Right cardiac atrium (tissue), 5 donors: Measurements from ENCODE around the gene CD99. TPM values are rescaled to one million over a fixed set of nuclear protein-coding genes. Genes with fewer than 3 reads are reported as not detected.
"Not testable (repeated sequence)": the region's sequence is repeated elsewhere in the genome, so short reads cannot be mapped to it uniquely, and the experiment has no call there.

Experiments used
- ATAC-seq, 2 donors: fragments of 200-7000 bp; cut with Tn5 transposase; one replicate each; pipeline versions ENCODE4 v1.8.0 to v1.9.1; 2020; ENCODE audit warnings: moderate library complexity in 2 of 2, mild to moderate bottlenecking in 1 of 2
- DNase-seq, 3 donors: peaks; one replicate each; pipeline ENCODE4 v3.0.0-alpha.2; 2020
- H3K27ac ChIP-seq: one replicate; pipeline ENCODE4 v1.5.1; 2013; ENCODE audit warnings: mild to moderate bottlenecking, low read length, control low read depth, moderate library complexity
- H3K27me3 ChIP-seq: one replicate; pipeline ENCODE4 v1.6.1; 2013; ENCODE audit not compliant: control insufficient read depth, insufficient read depth
- H3K4me1 ChIP-seq: one replicate; pipeline ENCODE4 v1.6.1; 2013; ENCODE audit warnings: low read length; ENCODE audit not compliant: control insufficient read depth, insufficient read depth
- H3K4me3 ChIP-seq: one replicate; pipeline ENCODE4 v1.5.1; 2013; ENCODE audit warnings: low read length, control low read depth
- H3K9me3 ChIP-seq: one replicate; pipeline ENCODE4 v1.6.1; 2013; ENCODE audit warnings: low read length; ENCODE audit not compliant: control insufficient read depth
- WGBS: extraction: QIAGEN DNeasy Blood & Tissue Kit; methylation state at CpG from one replicate; pipeline ENCODE4 v1.1.7; 2013; 5-methylcytosine and 5-hydroxymethylcytosine counted together
- intact Hi-C, 4 donors: fragments of 100-400 bp; cut with DNase I; formaldehyde crosslinking; loops; one replicate each; pipeline versions ENCODE4 v1.11.0 to v1.14.0; 2022 to 2023
- polyA plus RNA-seq: library from polyadenylated mRNA; stranded (reverse); fragments of 200-250 nt; gene quantifications from one replicate; pipeline ENCODE4 v1.2.3, GENCODE V29; 2013
- total RNA-seq, 4 donors: library from RNA; stranded (reverse); fragmentation: NEBNext Ultra II Directional; extraction: Animal tissue kit (Norgen Biotek cat#: 25700); gene quantifications; one replicate each; pipeline ENCODE4 v1.2.1, GENCODE V29; 2021
- donor health status: healthy with polysubstance abuse.
- donor health status: DM: no; HTN: yes; CAD: no.
- donor health status: DM: no; HTN: no; CAD: no.
- donor health status: DM: no; HTN: yes; CAD: no; lungs with severe emphysema.
- donor health status: DM: yes; HTN: yes; CAD: no.

CD99 gene
- total and polyA plus RNA-seq, 5 donors: 230 to 387 (median 337) TPM

- H3K27me3 ChIP-seq: no peaks in the 10 kb centered on the region
- DNase-seq (no peak), ATAC-seq (no peak)
- H3K27ac ChIP-seq: no peak overlapping the region
- no peaks in the 10 kb centered on the region for H3K9me3 ChIP-seq
- intact Hi-C loops: no loop called here
- no peaks in the 10 kb centered on the region for H3K4me1 ChIP-seq
- 90% methylated on average over 9 of the region's 9 CpGs for WGBS
- no peak overlapping the region for H3K4me3 ChIP-seq
Observed at GRCh38 chrX:2733286-2733685, 42.2 kb downstream of the CD99 start.

- ATAC-seq (no peak), DNase-seq (no peak)
- WGBS: 97% methylated on average over 4 of the region's 4 CpGs
- intact Hi-C loops: no loop called here
- H3K27ac ChIP-seq: no peak overlapping the region
- H3K9me3 ChIP-seq: no peaks in the 10 kb centered on the region
- no peak overlapping the region for H3K4me3 ChIP-seq
- no peaks in the 10 kb centered on the region for H3K4me1 ChIP-seq
- H3K27me3 ChIP-seq: no peaks in the 10 kb centered on the region
Observed at GRCh38 chrX:2735270-2735669, 44.2 kb downstream of the CD99 start.

DNA sequence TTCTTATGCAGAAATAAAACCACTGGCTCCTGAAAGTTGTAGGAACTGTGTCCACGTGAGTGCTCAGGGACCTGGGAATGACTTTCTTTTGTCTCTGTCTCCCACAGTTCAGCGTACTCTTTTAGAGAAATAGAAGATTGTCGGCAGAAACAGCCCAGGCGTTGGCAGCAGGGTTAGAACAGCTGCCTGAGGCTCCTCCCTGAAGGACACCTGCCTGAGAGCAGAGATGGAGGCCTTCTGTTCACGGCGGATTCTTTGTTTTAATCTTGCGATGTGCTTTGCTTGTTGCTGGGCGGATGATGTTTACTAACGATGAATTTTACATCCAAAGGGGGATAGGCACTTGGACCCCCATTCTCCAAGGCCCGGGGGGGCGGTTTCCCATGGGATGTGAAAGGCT, 49.6 kb downstream of the CD99 start:
- Histone ChIP-seq H3K27me3 (no peaks in the 10 kb centered on the region), H3K27ac (no peak overlapping the region), H3K9me3 (no peaks in the 10 kb centered on the region), H3K4me1 (no peaks in the 10 kb centered on the region), H3K4me3 (no peak overlapping the region)
- ATAC-seq (no peak), DNase-seq (no peak)
- 95% methylated on average over 11 of the region's 11 CpGs for WGBS
- intact Hi-C loops: no loop called here

GRCh38 chrX:2741386-2741785, 50.3 kb downstream of the CD99 start:
- 100% methylated on average over 3 of the region's 3 CpGs for WGBS

DNA sequence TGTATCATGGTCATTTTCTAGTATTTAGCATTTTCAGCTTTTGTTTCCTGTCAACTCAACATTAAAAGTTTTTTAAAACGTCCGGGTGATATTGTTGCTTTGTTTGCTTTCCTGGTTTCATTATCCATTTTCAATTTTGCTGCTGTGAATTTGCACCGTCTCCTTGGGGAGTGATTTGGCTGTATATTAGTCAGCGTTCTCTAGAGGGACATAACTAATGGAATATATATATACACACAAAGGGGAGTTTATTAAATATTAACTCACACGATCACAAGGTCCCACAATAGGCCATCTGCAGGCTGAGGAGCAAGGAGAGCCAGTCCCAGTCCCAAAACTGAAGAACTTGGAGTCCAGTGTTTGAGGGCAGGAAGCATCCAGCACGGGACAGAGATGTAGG, 55.2 kb downstream of the CD99 start:
- H3K27me3 ChIP-seq, H3K27ac ChIP-seq, DNase-seq, ATAC-seq, H3K9me3 ChIP-seq, H3K4me3 ChIP-seq, H3K4me1 ChIP-seq, intact Hi-C loops: not testable (repeated sequence)
- WGBS: 44% methylated on average over 6 of the region's 6 CpGs

More at GRCh38 chrX:2741386-2741785, 50.3 kb downstream of the CD99 start:
- no peaks in the 10 kb centered on the region for H3K9me3 ChIP-seq
- no peaks in the 10 kb centered on the region for H3K27me3 ChIP-seq
- H3K4me3 ChIP-seq: no peak overlapping the region
- no peak overlapping the region for H3K27ac ChIP-seq
- intact Hi-C loops: no loop called here
- DNase-seq (no peak), ATAC-seq (no peak)
- H3K4me1 ChIP-seq: no peaks in the 10 kb centered on the region

GRCh38 chrX:2748171-2748814, 57.2 kb downstream of the CD99 start:
- no peaks in the 10 kb centered on the region for H3K9me3 ChIP-seq
- intact Hi-C loops: no loop called here
- no peak overlapping the region for H3K27ac ChIP-seq
- 76% methylated on average over 8 of the region's 8 CpGs for WGBS
- ATAC-seq: no peak
- H3K4me3 ChIP-seq: no peak overlapping the region
- no peak for DNase-seq
- H3K27me3 ChIP-seq: no peaks in the 10 kb centered on the region
- H3K4me1 ChIP-seq: peaks cover 2% of the 10 kb centered on the region

DNA sequence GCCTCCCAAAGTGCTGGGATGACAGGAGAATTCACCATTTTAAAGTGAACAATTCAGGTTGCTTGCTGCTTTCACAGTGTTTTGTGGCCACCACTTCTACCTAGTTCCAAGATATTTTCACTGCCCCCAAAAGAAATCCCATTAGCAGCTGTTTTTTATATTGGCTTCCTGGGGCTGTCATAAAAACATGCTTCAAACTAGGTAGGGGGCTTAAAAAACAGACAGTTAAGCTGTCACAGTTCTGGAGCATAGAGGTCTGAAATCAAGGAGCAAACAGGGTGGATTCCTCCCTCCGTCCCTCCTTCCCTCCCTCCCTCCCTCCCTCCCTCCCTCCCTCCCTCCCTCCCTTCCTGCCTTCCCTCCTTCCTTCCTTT, 57.7 kb downstream of the CD99 start:
- intact Hi-C loops: no loop called here
- DNase-seq (no peak), ATAC-seq (no peak)
- Histone ChIP-seq H3K27me3 (no peaks in the 10 kb centered on the region), H3K9me3 (no peaks in the 10 kb centered on the region), H3K4me1 (peaks cover 2% of the 10 kb centered on the region), H3K4me3 (no peak overlapping the region), H3K27ac (no peak overlapping the region)
- WGBS: 22% methylated on average over 1 of the region's 1 CpG

DNA sequence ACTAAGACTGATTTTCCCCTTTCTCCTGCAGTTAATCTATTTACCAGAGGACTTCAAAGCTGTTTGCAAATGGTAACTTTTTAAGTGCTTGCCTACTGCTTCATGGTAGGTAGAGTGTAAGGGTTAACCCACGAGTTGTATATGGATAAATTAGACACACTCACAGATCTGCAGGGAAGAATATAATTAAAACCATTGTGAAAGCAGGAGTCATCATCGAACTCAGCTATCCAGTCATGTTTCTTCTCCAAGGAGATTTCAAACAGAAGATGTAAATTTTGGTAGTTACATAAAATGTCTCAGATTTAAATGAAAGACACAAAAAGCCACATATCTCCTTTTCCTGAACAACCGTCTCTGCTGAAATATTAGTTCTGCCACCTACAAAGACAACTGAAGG, 60.2 kb downstream of the CD99 start:
- 58% methylated on average over 3 of the region's 3 CpGs for WGBS
- DNase-seq: no peak
- Histone ChIP-seq H3K27me3 (no peaks in the 10 kb centered on the region), H3K4me1 (peaks cover 2% of the 10 kb centered on the region), H3K9me3 (no peaks in the 10 kb centered on the region), H3K4me3 (no peak overlapping the region), H3K27ac (no peak overlapping the region)
- intact Hi-C loops: no loop called here
- no peak for ATAC-seq

DNA sequence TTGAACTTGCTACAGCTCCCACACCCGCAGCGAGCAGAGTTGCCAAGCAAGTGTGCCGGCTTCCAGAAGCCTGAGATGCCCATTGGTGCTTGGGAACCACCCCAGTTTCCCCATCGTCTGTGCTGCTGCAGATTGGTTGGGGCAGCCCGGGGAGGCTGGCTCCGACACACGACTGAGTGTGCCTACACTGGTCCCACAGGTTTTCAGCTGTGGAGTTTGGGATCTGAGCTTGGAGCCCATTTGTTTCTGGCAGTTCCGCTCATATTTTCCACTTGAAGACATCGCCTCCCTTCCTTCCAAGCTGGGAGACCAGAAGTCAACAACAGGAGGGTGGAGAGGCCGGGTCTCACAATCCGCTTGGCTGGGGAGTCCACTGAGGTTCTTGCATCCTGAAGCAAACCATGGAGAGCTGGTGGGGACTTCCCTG, 60.8 kb downstream of the CD99 start, which contains the start of gene XG:
Gene XG, plus strand, starts transcription at position 167 of the 427 bp plus-strand sequence. Its CDS starts 235 bp downstream, at position 402.
- H3K27ac ChIP-seq, intact Hi-C loops, H3K27me3 ChIP-seq, H3K4me1 ChIP-seq, H3K4me3 ChIP-seq, H3K9me3 ChIP-seq: not testable (repeated sequence)
- WGBS: 68% methylated on average over 11 of the region's 11 CpGs
- peak in 1 of 3 donors; percentile 60 for DNase-seq
- ATAC-seq: peak; percentile 44 to 65

DNA sequence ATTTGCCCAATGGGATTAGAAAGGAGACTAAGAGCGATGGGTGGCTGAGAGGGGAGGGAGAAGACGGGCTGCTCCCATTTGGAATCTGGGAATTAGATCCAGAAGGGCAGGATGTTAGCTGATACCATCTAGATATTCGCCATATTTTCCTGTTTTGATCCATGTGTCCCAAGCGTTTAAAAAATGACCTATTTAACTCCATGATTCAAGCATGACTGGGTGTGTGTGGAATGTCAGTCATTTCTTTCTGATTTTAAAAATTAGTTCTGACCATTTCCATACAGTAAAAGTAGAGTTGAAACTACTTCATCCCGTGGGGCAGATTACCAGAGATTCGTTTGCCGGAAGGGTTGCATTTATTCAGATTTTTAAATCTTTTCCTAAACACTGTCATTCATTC, 61.3 kb downstream of the CD99 start:
- H3K9me3 ChIP-seq, DNase-seq, H3K27me3 ChIP-seq, intact Hi-C loops, H3K4me1 ChIP-seq, ATAC-seq, H3K4me3 ChIP-seq, H3K27ac ChIP-seq: not testable (repeated sequence)
- WGBS: 69% methylated on average over 6 of the region's 7 CpGs

GRCh38 chrX:2755163-2755715, 64.1 kb downstream of the CD99 start:
- H3K27ac ChIP-seq, intact Hi-C loops, H3K27me3 ChIP-seq, H3K9me3 ChIP-seq, DNase-seq, ATAC-seq, H3K4me3 ChIP-seq, H3K4me1 ChIP-seq: not testable (repeated sequence)
- WGBS: 81% methylated on average over 5 of the region's 5 CpGs
